K562 treated with DMSO at 1 percent for 12 hours (cell line): ENCODE results near the gene GRAMD1B. TPM values are rescaled to one million over a fixed set of nuclear protein-coding genes. Genes with fewer than 3 reads are reported as not detected.

Experiments
- total RNA-seq: library from RNA; unstranded; fragments of 300-600 nt; gene quantifications from 2 replicates; pipeline ENCODE4 v1.2.3, GENCODE V29; 2022; ENCODE audit not compliant: insufficient read depth

GRAMD1B gene
- 0.28 and 1.8 TPM in 2 replicates for total RNA-seq

DNA sequence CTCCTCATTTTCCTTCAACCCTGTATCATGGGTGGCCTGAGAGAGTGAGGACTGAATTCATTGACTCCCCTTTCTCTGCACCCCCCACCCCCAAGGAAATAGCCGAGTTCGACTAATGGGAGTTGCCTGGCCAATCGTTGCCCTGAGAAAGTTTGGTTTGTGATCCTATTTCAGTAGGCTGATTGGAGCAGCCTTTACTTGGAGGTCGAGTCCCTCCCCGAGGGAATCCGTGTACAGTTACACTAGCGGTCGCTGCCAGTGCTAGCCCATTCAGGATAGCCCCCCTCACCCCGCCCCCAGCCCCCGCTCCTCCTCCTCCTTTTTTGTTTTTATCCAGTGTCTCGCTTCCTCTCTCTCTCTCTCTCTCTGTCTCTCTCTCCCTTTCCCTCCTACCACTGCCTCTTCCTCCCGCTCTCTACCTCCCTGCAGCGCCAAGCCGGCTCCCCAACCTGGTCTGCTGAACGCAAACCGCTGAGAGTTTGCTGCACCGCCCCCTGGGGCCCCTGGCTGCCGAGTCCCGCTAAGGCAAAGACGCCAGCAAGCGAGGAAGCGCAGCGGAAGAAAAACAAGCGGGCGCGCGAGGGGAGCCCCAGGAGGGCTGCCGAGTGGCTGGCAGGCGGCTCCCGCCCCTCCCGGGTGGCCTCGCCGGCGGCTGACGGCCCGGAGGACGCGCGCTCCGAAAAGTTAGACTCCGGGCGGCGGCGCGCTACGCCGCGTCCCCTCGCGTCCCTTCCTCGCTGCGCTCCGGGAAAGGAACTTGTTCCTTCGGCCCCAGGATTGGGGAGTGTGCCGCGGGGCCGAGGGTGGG is at the start of gene GRAMD1B:
Gene GRAMD1B (plus strand): TSS at position 357 of the 808 bp plus-strand sequence. CDS start 524 bp downstream, outside the sequence.

GRCh38 chr11:123654566-123655081 is 224.6 kb downstream of the GRAMD1B start, which contains the start of gene SCN3B:
SCN3B (minus strand) TSS chr11:123654624; CDS start chr11:123653801, 823 bp downstream.

Other genes starting within 250 kb of the GRAMD1B start
- gene CLMP, start 235.0 kb upstream of the GRAMD1B start, total RNA-seq: not detected in 2 replicates
- not detected in 2 replicates for gene SCN3B, start 224.4 kb downstream of the GRAMD1B start, total RNA-seq